MM.1S (cell line): Measurements from ENCODE around the gene OR10A2.

Experiments used
- EZH2 ChIP-seq: fragments of 300-600 bp; sonication (generic); optimal IDR thresholded peaks from 2 replicates; pipeline ENCODE3; 2017; ENCODE audit warnings: low read depth, mild to moderate bottlenecking, antibody characterized with exemption, low read length, mixed read lengths
- EZH2phosphoT487 ChIP-seq: fragments of 300-600 bp; sonication (generic); IDR thresholded peaks from 2 replicates; pipeline ENCODE4 v1.6.1; 2018; ENCODE audit warnings: antibody characterized with exemption, low read length
- TF ChIP-seq, protein P1 (sequence below): fragments of 300-600 bp; sonication (generic); IDR thresholded peaks from 2 replicates; pipeline ENCODE4 v1.5.1; 2016; ENCODE audit warnings: antibody characterized with exemption, low read length, mixed read lengths

DNA sequence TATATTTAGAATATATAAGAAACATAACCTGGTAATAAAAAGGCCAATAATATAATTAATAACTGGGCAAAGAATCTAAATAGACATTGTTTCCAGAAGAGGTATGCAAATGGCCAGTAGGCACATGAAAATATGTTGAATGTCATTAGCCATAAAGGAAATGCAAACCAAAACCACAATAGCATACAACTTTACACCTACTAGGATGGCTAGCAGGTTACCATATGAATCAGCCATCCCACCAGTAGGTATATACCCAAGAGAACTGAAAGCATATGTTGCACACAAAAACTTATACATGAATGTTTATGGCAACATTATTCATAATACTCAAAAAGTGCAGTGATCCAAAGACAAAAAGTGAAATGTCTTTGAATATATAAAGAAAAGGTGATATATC, 32.2 kb downstream of the OR10A2 start:
- TF ChIP-seq, protein P1, sequence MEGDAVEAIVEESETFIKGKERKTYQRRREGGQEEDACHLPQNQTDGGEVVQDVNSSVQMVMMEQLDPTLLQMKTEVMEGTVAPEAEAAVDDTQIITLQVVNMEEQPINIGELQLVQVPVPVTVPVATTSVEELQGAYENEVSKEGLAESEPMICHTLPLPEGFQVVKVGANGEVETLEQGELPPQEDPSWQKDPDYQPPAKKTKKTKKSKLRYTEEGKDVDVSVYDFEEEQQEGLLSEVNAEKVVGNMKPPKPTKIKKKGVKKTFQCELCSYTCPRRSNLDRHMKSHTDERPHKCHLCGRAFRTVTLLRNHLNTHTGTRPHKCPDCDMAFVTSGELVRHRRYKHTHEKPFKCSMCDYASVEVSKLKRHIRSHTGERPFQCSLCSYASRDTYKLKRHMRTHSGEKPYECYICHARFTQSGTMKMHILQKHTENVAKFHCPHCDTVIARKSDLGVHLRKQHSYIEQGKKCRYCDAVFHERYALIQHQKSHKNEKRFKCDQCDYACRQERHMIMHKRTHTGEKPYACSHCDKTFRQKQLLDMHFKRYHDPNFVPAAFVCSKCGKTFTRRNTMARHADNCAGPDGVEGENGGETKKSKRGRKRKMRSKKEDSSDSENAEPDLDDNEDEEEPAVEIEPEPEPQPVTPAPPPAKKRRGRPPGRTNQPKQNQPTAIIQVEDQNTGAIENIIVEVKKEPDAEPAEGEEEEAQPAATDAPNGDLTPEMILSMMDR, result no peak
- TF ChIP-seq EZH2 (no peak), EZH2phosphoT487 (no peak)
